Urothelium cell line (cell line): Measurements from ENCODE around the gene APOBEC2.

Source experiments
- DNase-seq: peaks from one replicate; pipeline ENCODE4 v3.0.0; 2011; ENCODE audit warnings: low spot score, mixed read lengths
- FAIRE-seq: peaks from 2 replicates; lab custom pipeline; 2011; peaks lifted over from hg19 to GRCh38; lab: Jason Lieb, UNC

The APOBEC2 gene

DNA sequence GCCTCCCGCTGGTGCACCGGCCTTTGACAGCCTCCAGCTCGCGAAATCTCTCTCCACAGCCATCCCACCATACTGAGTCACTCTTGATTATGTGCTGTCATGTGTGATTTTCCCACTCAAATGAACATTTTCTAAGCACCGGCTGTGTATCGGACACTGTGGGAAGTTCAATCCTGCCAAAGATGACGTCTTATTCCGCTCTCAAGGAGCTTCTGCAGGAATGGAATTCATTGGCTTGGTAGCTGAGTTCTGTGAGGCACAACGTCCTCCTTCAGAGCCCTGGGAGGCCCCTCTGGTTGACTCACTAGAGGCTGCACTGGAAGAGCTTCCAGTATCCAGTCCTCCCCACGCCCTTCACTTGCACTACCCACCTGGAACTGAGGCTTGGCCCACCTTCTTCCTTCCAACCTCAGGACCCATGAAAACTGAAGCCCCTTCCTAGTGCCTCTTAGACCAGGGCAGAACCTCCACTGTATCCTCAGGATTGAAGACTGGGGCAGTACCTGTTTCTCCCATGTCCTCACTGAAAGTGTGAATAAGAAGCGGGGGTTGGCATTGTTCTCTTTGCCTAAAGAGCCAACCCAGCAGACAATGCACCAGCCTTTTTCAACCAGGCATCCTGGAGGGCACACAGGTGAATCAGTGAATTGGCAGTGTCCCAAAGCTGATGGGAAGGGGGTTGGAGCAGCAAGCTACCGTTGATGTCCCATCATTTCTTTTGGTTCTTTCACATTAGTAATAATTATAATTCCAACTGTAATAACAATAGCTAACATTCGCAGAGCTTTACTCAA, 15.7 kb upstream of the APOBEC2 start:
- no peak for FAIRE-seq

DNA sequence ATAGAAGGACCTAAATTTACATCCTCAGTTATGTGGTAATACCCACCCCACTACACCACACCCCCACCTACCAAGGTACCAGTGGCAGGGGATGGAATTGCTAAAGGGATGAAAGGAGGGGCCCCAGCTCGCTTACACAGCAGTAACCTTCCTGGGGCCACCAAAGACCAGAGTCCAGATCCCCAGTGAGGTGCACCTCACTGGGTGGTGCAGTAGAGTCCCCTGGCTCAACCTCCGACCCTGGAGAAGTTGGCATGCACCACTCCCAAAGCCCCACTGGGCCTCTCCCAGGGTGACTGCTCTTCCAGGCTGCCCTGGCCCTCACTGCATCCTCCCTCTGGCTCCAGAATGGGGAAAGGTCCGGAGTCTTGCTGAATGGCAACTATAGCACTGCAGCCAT, 14.8 kb upstream of the APOBEC2 start:
- FAIRE-seq = no peak
- DNase-seq = no peak

More for the DNA sequence above, 15.7 kb upstream of the APOBEC2 start:
- DNase-seq = no peak

DNA sequence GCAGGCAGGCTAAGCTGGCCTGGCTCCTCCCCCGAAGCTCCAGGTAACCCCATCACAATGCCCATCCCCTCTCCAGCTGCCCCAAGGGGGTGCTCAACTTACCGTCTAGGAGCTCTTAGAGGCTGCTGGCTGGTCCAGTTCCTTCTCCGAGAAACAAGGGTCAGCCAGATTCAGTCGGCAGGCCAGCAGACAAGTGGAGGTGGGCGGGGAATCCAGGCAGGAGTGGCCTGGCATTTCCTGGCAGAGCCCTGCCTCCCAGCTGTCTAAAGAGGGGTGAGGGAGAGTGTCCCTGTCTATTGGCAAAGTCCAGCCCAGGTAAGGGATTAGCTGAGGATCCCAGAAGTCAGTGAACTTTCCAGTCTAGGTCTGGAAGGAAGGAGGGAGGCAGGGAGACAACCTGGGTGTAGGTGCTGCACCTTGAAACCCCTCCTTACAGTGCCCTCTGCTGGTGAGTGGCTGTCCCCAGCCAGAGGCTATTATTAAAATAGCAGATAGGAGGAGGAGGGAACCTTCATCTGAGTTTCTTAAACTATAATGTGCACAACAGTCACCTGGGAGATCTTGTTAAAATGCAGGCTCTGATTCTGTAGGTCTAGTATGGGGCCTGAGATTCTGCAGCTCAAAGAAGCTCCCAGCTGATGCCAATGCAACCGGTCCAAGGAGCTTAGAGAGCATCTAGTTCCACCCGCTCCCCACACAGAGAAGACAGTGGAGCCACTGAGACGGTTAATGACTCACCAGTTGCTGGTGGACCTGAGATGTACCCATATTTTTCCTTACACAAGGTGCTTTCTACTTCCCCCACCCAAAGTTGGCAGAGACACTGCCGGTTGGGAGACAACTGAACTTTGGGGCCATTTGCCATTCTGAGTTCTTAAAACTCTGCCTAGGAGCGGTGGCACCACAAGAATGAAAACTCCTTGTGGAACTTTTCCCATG, 13.7 kb upstream of the APOBEC2 start, which contains the start of gene UNC5CL:
Gene UNC5CL (minus strand): TSS at position 162 of the 939 bp plus-strand sequence. CDS start 4,147 bp downstream, outside the sequence.
- no peak for FAIRE-seq
- peak; percentile 59 for DNase-seq

DNA sequence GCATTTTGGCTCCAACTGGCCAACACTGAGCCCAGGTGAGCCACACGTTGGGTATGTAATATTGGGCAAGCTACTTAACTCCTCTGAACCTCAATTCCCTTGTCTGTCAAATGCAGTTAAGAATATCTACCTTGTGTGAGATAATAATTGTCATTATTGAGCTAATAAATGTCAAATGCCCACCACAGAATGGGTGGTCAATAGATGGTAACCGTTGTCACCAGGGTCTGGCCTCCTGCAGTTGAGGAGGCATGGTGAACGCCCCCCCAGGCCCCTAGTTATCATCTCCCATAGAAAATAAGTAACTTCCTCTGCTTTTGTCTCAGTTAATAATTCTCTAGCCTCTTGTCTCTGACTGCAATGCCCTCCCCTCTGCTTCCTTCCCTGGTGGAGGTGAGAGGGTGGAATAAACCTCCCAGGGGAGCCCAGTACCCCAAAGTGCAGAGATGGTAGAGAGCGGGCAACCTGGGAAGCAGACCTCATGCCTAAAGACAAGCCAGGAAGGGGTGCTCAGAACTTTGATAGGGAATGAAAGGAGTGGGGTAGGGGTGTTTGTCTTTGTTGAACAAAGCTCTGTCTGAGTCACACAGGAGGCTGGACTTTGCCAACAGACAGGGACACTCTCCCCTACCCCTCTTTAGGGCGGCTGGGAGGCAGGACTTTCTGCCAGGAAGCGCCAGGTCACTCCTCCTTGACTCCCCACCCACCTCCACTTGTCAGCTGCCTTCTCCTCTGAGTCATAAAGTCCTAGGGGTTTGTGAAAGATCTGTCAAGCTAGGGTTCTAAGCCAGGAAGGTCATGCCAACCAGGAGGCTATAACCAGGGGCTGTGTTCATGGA, 12.7 kb upstream of the APOBEC2 start:
- FAIRE-seq = no peak
- peak; percentile 69 for DNase-seq

DNA sequence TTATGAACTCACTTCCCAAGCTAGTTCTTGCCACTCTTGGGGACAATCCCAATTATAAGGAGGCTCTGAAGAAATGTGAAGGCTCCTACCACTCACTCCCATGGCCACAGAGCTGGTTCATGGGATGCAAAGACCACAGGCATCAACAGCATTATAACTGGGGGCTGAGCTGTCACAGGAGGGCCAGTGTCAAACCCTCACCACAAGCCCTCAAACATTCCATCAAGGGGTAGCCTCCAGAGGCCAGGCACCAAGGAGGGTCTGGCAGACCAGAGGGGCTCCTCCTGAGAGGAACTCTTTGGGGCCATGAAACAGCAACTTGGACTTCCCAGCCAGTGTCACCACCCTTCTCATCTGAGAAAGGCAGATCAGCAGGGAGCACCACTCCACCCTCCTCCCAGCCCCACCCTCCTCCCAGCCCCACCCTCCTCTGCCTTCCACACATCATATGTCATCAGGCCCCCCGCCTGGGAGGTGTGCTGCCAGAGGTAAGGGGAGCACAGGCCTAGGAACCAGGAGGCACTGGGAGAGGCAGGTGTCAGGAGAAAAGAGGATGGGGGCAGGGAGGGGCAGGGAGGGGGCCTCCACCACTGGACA, 12.0 kb upstream of the APOBEC2 start:
- DNase-seq = no peak
- no peak for FAIRE-seq

DNA sequence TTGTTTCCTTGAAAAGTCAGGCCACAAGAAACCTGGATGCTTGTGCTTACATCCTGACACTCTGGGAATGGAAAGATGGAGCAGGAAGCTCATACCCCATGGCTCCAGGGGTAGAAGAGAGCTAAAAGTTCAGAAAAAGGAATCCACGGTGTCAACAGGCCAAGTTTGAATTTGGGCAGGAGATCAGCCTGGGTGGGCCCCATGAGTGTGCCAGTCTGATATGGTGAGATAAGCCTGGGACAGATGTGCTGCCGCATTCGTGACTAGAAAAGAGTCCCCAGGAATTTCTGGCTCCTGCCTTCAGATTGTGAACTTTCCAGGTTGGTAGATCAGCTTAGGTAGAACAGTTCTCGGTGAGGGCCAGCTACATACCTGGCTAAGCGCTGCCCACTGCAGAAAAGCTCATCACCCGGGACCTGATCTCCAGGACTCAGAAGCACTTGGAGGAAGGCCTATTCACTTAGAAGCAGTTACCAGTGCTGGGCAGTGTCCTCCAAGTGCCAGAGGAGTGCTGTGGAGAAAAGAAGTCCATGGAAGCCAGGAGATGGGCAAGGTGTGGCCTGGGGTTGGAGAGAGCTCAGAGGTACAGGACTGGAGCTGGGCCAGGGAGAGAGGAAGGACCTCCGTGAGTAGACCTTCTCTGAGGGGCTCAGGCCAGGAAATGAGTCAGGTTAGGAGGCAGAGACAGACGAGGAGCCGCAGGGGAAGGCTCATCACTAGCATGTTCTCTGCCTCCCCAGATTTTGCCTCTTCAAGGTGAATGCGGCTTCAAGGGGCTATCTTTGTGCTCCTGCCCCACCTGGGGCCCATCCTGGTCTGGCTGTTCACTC, 10.6 kb upstream of the APOBEC2 start, which contains the start of gene TSPO2:
Gene TSPO2 (plus strand): TSS at position 242 of the 830 bp plus-strand sequence. CDS start 519 bp downstream, at position 761.
- DNase-seq = no peak
- no peak for FAIRE-seq

DNA sequence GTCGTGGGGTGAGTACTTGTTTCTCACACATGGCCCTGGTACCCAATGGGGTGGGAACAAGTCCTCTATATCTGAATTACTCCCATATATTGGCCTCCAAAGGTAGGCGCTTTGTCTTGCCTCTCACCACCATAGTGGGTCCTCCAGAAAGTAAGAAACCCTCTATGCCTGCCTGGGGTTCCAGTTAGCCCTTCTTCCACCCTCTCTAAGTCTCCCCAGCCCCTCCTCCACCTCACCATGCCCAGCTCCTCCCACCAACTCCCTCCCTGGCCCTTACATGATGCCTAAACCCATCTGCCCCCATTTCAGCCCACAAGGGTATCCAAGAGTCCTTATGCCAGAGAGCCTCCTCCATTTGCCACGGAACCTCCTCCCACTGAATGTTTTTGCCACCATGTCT, 9.9 kb upstream of the APOBEC2 start:
- FAIRE-seq (no peak), DNase-seq (no peak)

DNA sequence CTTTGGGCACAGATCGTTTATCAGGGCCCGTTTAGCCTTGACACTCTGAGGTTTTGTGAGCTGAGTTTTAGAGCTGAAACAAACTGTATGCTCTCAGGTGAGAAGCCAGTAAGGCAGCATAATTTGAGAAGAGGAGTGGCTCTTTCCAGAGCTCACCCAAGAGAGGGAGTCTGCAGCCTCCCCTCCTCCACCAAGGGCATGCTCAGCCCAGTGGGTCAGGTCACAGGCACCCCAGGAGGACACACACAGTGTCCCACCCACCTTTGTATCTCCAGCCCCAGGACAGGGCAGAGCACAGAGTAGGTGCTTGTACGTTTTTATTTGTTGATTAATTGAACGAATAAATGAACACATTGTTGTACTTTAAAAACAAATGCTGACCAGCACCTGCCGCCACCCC, 7.3 kb upstream of the APOBEC2 start:
- DNase-seq (no peak), FAIRE-seq (no peak)

DNA sequence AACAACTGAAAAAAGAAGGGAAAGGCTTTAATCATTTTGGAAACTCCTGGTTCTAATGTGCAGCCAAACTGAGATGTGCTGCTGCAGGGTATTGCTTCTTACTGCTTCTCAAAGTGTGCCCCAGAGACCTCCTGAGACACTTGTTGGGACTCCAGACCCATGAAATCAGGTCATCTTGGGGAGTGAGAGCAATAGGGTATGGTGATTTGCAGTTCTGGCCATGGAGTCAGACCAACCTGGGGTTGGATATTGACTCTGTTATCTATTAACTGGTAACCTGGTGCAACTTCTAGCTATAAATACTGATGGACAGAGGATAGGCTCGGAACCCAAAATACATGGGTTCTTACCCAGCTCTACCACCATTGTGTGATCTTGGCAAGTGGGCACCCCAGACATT, 6.9 kb upstream of the APOBEC2 start:
- DNase-seq = no peak
- FAIRE-seq = no peak

DNA sequence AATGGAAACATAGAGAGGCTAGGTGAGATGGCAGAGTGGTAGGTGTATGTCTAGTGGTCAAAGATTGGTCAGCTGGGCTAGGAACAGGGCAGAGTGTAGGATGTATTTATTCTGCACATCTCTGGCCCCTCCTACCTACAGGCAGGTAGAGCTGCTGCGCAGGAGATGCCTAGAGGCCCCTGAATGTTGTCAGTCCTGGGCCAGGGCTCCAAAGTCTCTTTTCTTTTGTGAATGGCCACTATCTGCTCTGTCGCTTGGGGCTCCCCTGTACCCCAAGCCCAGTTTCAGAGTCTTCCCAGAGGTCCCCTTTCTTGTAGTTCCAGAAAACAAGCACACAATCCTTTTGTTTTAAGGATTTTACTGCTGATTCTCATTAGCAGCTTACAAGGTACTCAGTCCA, 5.7 kb upstream of the APOBEC2 start:
- DNase-seq (no peak), FAIRE-seq (no peak)

DNA sequence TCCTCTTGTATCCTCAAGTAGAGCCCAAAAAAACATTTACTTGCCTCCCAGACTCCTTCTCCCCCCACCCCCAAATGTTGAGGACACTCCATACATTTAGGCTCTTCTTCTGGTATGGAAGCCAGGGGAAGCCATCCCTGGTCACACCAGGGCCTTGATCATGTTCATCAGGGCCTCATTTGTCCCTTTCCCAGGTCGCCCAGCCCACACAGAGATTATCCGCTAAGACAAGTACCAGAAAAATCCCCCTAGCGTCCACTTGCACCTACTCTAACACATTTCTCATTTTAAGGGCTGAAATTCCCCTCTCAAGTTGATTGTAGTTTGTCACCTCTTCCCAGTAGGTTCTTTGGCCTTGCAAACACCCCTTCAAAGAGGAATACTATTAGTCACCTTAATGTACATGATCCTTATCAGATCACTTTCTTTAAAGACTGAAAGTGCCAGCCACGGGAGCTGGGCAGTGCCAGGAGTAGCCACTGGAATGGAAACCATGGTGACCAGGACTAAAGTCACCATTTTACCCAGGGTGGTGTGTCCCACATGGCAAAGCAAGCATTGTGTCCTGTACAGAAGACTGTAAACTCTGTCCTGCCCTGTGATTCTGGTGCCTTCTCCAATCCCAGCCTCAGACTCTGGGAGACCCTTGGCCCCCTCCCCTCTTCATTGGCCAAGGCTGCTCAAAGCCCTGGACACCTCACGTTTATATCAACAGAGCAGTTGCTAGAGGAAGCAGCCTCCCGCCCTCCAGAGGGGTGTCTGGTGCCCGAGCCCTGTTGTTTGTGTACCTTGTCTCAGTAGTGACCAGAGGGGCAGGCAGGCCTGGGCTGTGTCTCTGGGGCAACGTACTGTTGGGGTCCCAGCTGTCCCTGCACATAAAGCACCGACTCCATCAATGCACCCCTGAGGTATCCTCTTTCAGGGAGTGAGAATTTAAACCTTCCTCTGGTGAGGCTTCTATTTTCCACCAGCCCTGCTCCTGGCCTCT, 5.0 kb upstream of the APOBEC2 start:
- DNase-seq = no peak
- FAIRE-seq = no peak

DNA sequence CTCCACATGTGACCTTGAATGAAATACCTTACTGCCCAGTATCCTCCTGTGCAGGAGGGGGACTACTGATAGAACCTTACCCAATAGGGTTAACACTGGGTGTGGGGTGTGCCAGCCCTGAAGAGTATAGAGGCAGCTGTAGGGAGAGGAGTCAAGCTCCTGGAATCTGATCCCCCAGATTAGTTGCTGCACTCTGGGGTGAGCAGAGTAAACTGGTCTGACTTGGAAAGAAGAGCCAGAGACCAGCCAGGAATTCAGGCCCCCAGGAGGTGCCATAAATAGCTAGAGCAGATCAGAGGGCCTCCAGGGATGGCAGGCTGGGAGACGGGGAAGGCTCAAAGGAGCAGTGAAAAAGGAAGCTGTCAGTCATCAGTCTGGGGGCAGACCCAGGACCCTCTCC, 3.5 kb upstream of the APOBEC2 start:
- FAIRE-seq (no peak), DNase-seq (no peak)

DNA sequence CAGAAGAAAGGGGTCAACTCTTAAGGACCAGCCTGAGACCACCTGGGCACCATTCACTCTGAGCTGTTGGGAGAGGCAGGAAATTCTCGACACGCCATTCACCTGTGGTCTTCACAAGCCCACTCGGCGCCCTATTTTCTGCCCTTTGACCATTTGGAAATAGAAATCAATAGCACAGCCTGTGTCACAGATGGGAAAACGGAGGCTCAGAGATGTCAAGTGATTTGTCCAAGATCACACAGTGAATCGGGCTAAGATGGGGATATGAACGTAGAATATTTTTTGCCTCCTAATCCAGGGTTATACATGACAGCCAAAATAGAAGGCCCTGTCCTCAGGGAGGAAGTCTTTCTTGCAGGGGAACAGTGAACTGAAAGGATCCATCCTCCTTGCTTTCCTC, 3.0 kb upstream of the APOBEC2 start:
- DNase-seq (no peak), FAIRE-seq (no peak)

DNA sequence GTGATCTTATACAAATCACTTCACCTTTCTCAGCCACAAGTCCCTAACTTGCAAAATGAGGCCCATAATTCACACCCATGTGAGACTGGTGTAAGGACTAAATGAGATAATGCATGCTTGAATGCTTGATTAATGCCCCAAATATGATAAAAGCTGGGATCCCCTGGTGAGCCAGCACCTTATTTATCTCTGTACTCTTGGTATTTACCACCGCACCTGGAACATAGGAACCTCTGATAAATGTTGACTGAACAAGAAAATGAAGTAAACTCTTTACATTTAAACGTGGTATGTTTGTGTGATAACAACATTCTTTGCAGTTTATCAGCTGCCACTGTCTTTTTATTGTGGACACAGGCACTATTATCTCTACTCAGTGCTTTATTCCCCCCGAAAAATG, 2.5 kb upstream of the APOBEC2 start:
- no peak for FAIRE-seq
- DNase-seq = no peak

DNA sequence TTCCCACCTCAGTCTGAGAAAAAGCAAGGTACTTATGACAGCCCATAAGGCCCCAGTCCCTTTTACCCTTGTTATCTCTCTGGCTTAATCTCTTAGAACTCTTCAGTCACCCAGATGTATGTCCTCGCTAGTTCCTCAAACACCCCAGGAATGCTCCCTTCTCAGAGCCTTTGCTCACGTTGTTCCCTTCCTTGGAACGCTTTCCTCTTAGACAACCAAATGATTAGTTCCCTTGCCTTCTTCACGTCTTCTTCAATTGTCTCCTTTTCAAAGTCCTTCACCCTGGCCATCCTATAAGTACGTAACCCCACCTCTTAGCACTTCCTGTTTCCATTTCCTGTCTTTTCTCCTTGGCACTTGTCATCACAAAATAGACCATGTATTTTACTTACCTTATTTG, 1.1 kb upstream of the APOBEC2 start:
- DNase-seq (no peak), FAIRE-seq (no peak)

DNA sequence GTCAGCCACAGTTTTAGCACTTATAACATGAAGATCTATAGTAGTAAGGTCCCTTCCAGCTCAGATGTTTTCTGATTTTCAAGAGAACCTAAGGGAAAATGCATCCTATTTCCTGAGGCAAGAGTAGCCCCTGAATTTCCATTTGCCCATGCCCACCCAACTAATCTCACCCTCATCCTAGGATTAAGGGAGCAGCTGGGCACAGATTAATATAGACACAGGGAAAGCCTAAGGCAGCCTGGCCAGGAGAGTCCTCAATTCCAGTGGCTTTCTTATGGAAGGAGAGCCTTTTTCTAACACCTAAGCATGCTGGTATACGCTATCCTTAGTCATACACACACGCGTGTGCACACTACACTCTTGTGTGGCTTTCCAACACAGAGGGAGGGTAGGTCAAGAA, 1.5 kb downstream of the APOBEC2 start:
- FAIRE-seq (no peak), DNase-seq (no peak)

DNA sequence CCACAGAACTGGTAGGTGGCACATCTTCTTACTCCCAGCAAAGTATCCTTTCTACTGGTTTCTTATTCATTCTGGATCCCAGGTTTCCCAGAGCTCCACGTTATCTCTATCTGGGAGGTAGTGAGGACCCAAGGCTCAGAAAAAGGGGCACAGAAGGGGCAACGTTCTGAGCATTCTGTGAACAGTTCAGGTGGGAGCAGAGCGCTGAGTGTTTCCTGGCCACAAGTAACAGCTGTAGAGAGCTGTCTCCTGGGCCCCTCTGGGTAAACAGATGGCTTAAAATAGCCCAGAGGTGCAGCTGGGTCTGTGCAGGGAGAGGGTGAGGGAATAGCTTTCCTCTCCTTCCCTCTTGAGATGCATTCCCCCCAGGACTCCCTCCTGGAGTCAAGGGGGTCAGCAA, 2.1 kb downstream of the APOBEC2 start:
- no peak for FAIRE-seq
- no peak for DNase-seq

DNA sequence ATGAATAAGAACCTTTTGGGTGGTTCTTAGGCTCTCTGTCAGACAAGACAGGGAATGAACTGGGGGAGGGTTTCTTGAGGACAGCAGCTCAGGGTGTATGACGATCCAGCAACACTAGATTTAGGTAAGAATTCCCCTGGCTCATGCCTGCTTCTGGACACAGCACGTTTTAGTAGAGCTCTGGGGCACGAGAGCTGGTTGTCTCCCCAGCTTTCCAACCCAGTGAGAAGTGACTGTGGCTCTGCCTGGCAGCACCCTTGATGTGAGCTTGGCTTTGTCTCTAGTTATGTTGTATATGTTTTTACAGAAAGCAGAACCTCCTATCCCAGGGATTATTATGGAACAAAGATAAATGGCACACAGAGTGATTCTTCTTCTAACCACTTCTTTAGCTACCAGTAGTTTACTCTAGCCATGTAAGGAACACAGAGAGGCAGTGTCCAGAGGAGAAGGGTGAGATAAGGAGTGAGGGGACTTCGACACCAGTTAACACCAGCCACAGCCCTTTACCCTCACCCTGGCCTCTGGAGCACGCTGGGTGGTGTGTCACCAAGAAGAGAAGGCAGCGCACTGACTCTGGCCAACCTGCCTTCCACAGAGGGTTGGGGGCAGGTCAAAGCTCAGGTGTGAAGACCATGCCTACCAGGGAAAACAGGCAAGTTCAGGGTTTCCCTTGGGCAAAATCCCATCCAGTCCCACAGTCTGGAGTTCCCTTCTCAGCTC, 3.9 kb downstream of the APOBEC2 start:
- no peak for DNase-seq
- no peak for FAIRE-seq
